NK-92 (cell line): Measurements from ENCODE around the gene TYROBP.
"Not testable (repeated sequence)": the region's sequence is repeated elsewhere in the genome, so short reads cannot be mapped to it uniquely, and the experiment has no call there.

Experiments
- DNase-seq: peaks from one replicate; lab custom pipeline; 2025; ENCODE audit not compliant: unreplicated experiment; lab: John Stamatoyannopoulos, UW

TYROBP gene

GRCh38 chr19:35874392-35874930 is 33.6 kb downstream of the TYROBP start:
- no peak for DNase-seq

GRCh38 chr19:35872180-35872579 is 35.9 kb downstream of the TYROBP start:
- DNase-seq, result no peak

GRCh38 chr19:35871611-35872010 is 36.5 kb downstream of the TYROBP start:
- no peak for DNase-seq

GRCh38 chr19:35870798-35871197 is 37.3 kb downstream of the TYROBP start:
- DNase-seq, result no peak

GRCh38 chr19:35870124-35870736 is 37.9 kb downstream of the TYROBP start:
- DNase-seq, result not testable (repeated sequence)

GRCh38 chr19:35869327-35870123 is 38.6 kb downstream of the TYROBP start:
- DNase-seq, result no peak

GRCh38 chr19:35868823-35869326 is 39.2 kb downstream of the TYROBP start:
- DNase-seq, result no peak

- no peak for DNase-seq
Observed at GRCh38 chr19:35868172-35868822, 39.8 kb downstream of the TYROBP start, which contains the start of gene APLP1. Gene APLP1 (plus strand): TSS chr19:35868574. CDS start chr19:35868637, 63 bp downstream.

- DNase-seq, result no peak
Observed at GRCh38 chr19:35863018-35863417, 45.1 kb downstream of the TYROBP start.

GRCh38 chr19:35862528-35862927 is 45.6 kb downstream of the TYROBP start:
- DNase-seq, result no peak

GRCh38 chr19:35861640-35862160 is 46.4 kb downstream of the TYROBP start:
- no peak for DNase-seq

GRCh38 chr19:35860818-35861639 is 47.1 kb downstream of the TYROBP start:
- no peak for DNase-seq

- no peak for DNase-seq
Observed at GRCh38 chr19:35860436-35860817, 47.7 kb downstream of the TYROBP start.

- DNase-seq, result no peak
Observed at GRCh38 chr19:35859414-35859813, 48.7 kb downstream of the TYROBP start.

GRCh38 chr19:35858311-35858710 is 49.8 kb downstream of the TYROBP start:
- DNase-seq, result no peak

GRCh38 chr19:35856546-35857149 is 51.4 kb downstream of the TYROBP start, which contains the start of gene KIRREL2:
Gene KIRREL2 (plus strand): TSS chr19:35856911. CDS start chr19:35857120, 209 bp downstream.
- DNase-seq, result no peak
